ENCODE results near the gene VPS33A.
"Not testable (repeated sequence)": the region's sequence is repeated elsewhere in the genome, so short reads cannot be mapped to it uniquely, and the experiment has no call there.

Gene VPS33A

GRCh38 chr12:122203301-122204166 is 62.8 kb downstream of the VPS33A start, which contains the start of gene B3GNT4:
B3GNT4 (plus strand) TSS chr12:122203709; CDS start chr12:122204619, 910 bp downstream.
- DNase-seq, result peak; percentile 26

DNA sequence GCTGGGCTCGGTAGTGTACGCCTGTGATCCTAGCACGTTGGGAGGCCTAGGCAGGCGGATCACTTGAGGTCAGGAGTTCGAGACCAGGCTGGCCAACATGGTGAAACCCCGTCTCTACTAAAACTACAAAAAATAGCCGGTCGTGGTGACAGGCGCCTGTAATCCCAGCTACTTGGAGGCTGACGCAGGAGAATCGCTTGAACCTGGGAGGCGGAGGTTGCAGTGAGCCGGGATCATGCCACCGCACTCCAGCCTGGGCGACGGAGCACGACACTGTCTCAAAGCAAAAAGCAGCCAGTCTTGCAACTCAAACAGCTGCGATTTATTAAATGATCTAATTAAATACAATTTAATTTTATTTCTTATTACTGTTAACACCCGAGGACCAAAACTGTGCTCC is 63.5 kb downstream of the VPS33A start:
- not testable (repeated sequence) for DNase-seq

DNA sequence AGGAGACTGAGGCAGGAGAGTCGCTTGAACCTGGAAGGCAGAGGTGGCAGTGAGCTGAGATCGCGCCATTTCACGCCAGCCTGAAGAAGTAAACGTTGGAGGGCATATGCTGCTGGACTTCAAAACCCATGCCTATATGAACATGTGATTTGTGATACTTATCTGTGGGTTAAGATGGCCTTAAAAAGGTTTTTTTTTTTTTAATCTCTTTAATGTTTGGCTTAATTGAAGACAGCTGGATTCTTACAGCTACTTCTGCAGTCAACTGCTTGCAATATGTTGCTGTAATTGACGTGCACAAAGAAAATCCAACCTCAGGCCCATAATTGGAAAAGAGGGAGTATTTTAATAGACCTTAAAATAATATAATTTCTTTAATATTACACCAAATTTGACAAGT is 64.3 kb downstream of the VPS33A start:
- no peak for DNase-seq

DNA sequence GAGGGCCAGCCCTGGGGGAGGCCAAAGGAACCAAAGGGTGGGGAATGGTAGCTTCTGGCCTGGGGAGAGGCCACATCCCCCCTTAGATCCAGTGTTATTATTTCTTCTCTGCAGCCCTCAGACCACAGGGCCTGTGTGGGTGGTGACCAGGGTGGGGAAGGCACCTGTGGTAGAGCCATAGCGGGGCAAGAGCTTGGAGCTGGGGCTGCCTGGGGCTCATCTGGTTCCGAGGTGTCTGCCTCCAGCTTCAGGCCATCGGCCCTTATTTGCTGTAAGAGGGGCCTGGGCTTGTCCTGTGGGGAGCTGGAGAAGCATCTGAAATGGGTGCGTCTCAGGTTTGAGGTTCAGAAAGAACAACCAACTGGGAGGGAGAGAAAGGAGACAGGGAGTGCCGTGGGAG is 64.9 kb downstream of the VPS33A start:
- DNase-seq, result no peak

GRCh38 chr12:122200541-122201175 is 65.6 kb downstream of the VPS33A start:
- DNase-seq, result no peak

GRCh38 chr12:122199484-122200355 is 66.6 kb downstream of the VPS33A start:
- no peak for DNase-seq

DNA sequence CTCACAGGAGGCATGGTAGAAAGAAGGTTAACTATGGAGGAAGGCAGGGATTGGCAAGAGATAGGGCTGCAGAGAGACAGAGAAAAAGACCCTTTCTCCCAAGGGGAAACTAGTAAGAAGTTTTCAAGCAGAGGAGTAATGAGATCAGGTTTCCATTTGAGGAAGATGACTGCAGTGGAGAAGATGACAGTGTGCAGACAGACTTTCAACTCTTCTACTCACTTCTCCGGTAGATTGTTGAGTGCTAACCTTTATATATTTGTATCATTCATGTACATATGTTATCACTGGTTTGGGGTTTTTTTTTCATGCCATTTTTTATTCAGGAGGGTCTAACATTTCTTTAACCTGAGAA is 68.7 kb downstream of the VPS33A start:
- DNase-seq, result no peak

DNA sequence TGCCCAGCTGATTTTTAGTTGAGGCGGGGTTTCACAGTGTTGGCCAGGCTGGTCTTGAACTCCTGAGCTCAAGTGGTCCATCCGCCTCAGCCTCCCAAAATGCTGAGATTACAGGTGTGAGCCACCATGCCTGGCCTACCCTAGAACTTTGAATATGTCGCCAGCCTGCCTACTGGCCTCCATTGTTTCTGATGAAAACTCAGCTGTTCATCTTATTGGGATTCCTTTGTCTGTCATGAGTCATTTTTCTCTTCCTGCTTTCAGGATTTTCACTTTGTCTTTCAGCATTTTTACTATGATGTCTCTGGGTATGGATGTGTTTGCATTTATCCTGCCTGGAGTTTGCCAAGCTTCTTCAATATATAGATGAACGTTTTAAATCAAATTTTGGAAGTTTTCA is 70.9 kb downstream of the VPS33A start:
- DNase-seq, result no peak

DNA sequence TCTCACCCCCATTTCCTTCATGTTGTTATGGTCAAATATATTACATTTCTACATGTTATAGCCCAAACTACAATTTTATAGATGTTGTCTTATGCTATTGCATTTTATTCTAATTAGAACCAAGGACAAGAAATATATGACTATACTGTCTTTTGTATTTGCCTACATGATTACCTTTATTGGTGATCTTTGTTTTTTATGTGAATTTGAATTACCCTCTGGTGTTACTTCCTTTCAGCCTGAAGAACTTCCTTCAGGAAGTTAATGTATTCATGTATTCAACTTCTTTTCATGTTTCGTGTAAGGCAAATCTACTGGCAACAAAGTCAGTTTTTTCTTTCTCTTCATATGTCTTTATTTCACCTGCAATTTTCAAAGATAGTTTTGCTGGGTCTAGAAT is 71.5 kb downstream of the VPS33A start:
- no peak for DNase-seq

- no peak for DNase-seq
Measured at GRCh38 chr12:122192441-122192840, 73.9 kb downstream of the VPS33A start.

- DNase-seq, result peak; percentile 42
Measured at GRCh38 chr12:122190842-122191668, 75.2 kb downstream of the VPS33A start.

DNA sequence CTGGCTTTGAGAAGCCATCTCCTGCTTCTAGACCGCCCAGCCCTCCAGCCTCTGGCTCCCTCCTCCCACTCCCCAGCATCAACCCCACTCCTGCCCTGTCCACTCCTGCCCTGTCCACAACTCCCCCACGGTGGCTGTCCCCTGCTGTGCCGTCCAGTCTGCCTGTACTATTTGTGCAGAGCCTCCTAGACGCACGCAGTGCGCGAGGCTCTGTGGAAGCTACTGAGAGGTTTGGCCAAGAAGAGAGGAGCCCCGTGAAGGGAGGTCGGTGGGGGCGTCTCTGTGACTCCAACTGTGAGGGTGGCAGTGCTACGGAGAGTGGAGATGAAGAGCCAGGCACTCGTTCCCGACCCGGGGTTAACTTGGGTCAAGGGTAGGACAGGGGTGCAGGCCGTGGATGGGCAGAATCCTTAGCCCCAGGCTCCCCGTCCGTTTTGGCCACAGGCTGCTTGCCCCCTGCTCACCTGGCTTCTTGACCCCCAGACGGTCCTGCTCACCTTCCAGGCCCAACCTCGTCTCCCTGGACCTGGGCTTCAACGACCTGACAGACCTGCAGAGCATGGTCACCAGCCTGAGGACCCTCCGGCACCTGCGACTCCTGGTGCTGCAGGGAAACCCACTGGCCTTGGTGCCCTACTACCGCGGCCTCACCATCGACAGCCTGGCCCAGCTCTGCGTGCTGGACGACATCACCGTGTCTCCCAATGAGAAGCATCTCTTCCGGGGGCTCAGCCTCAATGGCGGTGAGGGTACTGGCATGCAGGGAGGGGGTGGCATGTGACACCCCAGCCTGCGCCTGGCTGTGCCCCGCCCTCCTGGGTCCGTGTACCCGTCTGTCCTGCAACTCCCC is 76.4 kb downstream of the VPS33A start:
- DNase-seq, result no peak

DNA sequence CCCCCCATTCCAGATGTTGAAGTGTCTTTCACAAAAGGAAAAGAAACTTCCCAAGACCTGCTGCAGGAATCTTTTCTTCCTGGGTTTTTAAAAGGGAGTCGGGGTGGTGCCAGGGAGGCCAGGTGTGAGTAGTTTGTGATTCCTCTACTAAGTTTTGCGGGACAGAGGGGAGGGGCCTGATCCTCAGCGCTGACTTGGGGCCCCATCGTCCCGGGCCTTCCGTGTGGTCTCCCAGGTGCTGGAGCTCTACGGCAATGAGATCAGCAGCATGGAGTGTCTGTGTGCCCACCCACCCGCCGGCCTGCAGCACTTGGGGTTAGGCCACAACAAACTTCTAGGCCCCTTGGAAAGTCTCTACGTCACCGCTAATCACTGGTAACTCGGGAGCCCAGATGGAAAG is 78.8 kb downstream of the VPS33A start:
- DNase-seq, result no peak

- DNase-seq, result no peak
Measured at GRCh38 chr12:122185494-122186082, 80.7 kb downstream of the VPS33A start.

DNA sequence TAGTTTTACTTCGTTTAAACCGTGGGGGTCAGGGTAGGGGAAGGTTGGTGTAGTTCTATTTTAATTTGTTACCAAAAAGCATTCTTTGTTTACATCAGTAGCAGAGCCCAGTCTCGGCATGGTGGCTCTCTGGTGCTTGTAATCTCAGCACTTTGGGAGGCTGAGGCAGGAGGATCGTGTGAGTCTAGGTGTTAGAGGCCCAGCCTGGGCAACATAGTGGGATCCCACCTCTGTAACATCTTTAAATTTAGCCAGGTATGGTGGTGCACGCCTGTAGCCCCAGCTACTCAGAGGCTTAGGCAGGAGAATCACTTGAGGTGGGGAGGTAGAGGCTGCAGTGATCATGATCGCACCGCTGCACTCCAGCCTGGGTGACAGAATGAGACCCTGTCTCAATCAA is 81.2 kb downstream of the VPS33A start:
- DNase-seq, result no peak

DNA sequence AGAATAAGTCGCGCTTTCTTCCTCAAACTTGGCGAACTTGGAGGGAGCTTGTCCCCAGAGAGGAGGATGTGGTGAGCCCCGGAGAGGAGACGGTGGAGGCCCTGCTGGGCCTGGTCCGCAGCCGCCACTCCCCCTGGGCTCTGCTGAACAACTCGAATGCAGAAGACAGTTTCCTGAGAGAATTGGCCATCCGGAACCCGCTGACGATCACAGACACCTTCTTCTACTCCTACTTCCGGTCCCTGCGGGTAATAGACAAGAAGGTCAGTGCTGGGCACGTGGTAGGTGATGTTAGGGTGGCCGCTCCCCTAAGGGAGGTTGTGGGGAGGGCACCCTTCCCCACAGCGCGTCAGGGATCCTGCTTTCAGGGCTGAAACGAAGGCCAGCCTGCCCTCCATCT is 81.8 kb downstream of the VPS33A start:
- DNase-seq, result no peak

DNA sequence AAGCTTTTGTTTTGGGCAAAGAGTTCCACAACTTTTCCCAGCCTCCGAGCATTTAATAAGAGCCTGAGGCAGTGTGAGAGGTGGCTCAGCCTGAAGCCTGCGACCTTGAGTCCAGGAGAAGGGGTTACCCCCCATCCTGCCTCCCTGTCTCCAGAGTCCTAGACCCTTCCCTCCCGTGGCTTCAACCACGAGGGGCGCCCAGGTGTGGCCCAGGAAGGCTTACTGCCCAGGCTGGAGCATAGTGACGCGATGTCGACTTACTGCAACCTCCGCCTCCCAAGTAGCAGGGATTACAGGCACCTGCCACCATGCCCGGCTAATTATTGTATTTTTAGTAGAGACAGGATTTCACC is 82.7 kb downstream of the VPS33A start:
- DNase-seq, result no peak

- DNase-seq, result no peak
Measured at GRCh38 chr12:122182887-122183587, 83.3 kb downstream of the VPS33A start, which contains the start of gene LRRC43. LRRC43 (plus strand) TSS chr12:122183123; CDS start chr12:122183145, 22 bp downstream.

Measured in DMS79 (cell line).